Activated naive CD4-positive, alpha-beta T cell treated with anti-CD3 and anti-CD28 coated beads, Interleukin-2, amount 50 U/mL, for 72 hours (primary cell): Measurements from ENCODE around the gene ANXA3. TPM values are rescaled to one million over a fixed set of nuclear protein-coding genes. Genes with fewer than 3 reads are reported as not detected.
"Not testable (repeated sequence)": the region's sequence is repeated elsewhere in the genome, so short reads cannot be mapped to it uniquely, and the experiment has no call there.

Experiments
- ATAC-seq, 2 donors: fragments of 150-1000 bp; cut with Tn5 transposase; 2 replicates each; pipeline ENCODE4 v1.10.0; 2021; ENCODE audit warnings: mild to moderate bottlenecking in 2 of 2, moderate library complexity in 2 of 2
- DNase-seq, 2 donors: peaks; one replicate each; pipeline ENCODE4 v3.0.0; 2021 to 2022; ENCODE audit warnings: low spot score in 2 of 2
- H3K27ac Mint-ChIP-seq, 2 donors: one replicate each; pipeline ENCODE4 v1.8.0; 2022; ENCODE audit warnings: mild to moderate bottlenecking in 2 of 2, mixed read lengths in 2 of 2
- H3K36me3 Mint-ChIP-seq, 2 donors: one replicate each; pipeline ENCODE4 v1.8.0; 2022; ENCODE audit warnings: mixed read lengths in 2 of 2
- H3K9me3 Mint-ChIP-seq, 2 donors: one replicate each; pipeline ENCODE4 v1.8.0; 2022; ENCODE audit warnings: mixed read lengths in 2 of 2
- total RNA-seq, 2 donors: library from RNA; stranded (reverse); gene quantifications; one replicate each; pipeline ENCODE4 v1.2.3, GENCODE V29; 2022

Gene ANXA3
- total RNA-seq, 2 donors from 2014 or later: 6.9 TPM; not detected in 1

- H3K9me3 Mint-ChIP-seq: no peaks in the 10 kb centered on the region
- H3K36me3 Mint-ChIP-seq: no peaks in the 10 kb centered on the region
- DNase-seq: no peak
- no peak for ATAC-seq
- no peak overlapping the region for H3K27ac Mint-ChIP-seq
Observed at GRCh38 chr4:78592088-78592783, 40.7 kb downstream of the ANXA3 start.

- H3K36me3 Mint-ChIP-seq: no peaks in the 10 kb centered on the region
- ATAC-seq (no peak), DNase-seq (no peak)
- H3K9me3 Mint-ChIP-seq: no peaks in the 10 kb centered on the region
- no peak overlapping the region for H3K27ac Mint-ChIP-seq
Observed at GRCh38 chr4:78596111-78596742, 44.7 kb downstream of the ANXA3 start.

DNA sequence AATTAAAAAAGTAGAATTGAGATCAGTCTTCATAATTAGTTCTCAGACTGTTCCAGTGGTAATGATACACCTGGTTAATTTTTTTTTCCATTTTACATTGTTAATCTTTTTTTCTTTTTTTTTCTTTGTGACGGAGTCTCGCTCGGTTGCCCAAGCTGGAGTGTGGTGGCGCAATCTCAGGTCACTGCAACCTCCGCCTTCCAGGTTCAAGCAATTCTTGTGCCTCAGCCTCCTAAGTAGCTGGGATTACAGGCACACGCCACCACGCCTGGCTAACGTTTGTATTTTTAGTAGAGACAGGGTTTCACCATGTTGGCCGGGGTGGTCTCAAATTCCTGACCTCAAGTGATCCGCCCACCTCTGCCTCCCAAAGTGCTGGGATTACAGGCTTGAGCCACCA is 46.9 kb downstream of the ANXA3 start:
- DNase-seq, H3K27ac Mint-ChIP-seq, H3K36me3 Mint-ChIP-seq, ATAC-seq, H3K9me3 Mint-ChIP-seq: not testable (repeated sequence)

DNA sequence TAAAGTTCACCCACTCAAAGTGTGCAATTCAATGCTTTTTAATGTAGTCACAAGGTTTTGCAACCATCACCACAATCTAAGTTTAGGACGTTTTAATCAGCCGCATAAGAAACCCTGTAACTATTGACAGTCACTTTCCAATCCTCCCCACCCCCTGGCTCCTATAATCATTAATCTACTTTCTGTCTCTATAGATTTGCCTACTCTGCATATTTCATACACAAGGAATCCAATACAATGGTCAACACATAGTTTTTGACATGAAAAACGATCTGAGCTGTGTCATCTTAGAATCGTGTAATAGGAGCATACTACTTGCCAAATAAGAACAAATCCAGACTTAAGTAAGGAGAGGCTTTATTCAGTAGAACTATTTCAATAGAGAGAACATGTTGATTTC is 47.6 kb downstream of the ANXA3 start:
- no peak for DNase-seq
- Mint-ChIP-seq H3K9me3 (no peaks in the 10 kb centered on the region), H3K27ac (no peak overlapping the region), H3K36me3 (no peaks in the 10 kb centered on the region)
- ATAC-seq: no peak

- ATAC-seq (no peak), DNase-seq (no peak)
- no peaks in the 10 kb centered on the region for H3K9me3 Mint-ChIP-seq
- no peaks in the 10 kb centered on the region for H3K36me3 Mint-ChIP-seq
- no peak overlapping the region for H3K27ac Mint-ChIP-seq
Observed at GRCh38 chr4:78599931-78600375, 48.4 kb downstream of the ANXA3 start.

- no peak for DNase-seq
- H3K27ac Mint-ChIP-seq: no peak overlapping the region
- ATAC-seq: no peak
- H3K36me3 Mint-ChIP-seq: no peaks in the 10 kb centered on the region
- H3K9me3 Mint-ChIP-seq: no peaks in the 10 kb centered on the region
Observed at GRCh38 chr4:78601013-78601412, 49.4 kb downstream of the ANXA3 start.

- DNase-seq (no peak), ATAC-seq (no peak)
- Mint-ChIP-seq H3K27ac (no peak overlapping the region), H3K9me3 (no peaks in the 10 kb centered on the region), H3K36me3 (no peaks in the 10 kb centered on the region)
Observed at GRCh38 chr4:78602334-78602733, 50.8 kb downstream of the ANXA3 start.

GRCh38 chr4:78603384-78603783 is 51.8 kb downstream of the ANXA3 start:
- no peaks in the 10 kb centered on the region for H3K9me3 Mint-ChIP-seq
- no peak overlapping the region for H3K27ac Mint-ChIP-seq
- H3K36me3 Mint-ChIP-seq: no peaks in the 10 kb centered on the region
- DNase-seq (no peak), ATAC-seq (no peak)

DNA sequence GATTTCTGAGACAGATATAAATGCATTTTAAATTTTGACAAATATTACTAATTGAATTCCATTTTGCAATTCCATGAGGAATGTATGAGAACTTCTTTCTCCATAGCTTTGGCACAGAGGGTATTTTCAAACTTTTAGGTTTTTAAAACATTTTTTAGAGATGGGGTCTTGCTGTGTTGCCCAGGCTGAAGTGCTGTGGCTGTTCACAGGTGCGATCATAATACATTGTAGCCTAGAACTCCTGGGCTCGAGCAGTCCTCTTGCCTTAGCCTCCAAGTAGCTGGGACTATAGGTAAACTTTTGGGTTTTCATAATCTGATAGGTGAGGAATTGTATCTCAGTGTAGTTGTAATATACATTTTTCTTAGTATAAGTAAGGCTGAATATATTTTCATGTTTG is 53.4 kb downstream of the ANXA3 start:
- Mint-ChIP-seq H3K9me3 (no peaks in the 10 kb centered on the region), H3K36me3 (no peaks in the 10 kb centered on the region), H3K27ac (no peak overlapping the region)
- ATAC-seq (no peak), DNase-seq (no peak)

- no peaks in the 10 kb centered on the region for H3K36me3 Mint-ChIP-seq
- no peak overlapping the region for H3K27ac Mint-ChIP-seq
- DNase-seq: no peak
- ATAC-seq: no peak
- no peaks in the 10 kb centered on the region for H3K9me3 Mint-ChIP-seq
Observed at GRCh38 chr4:78606035-78606434, 54.5 kb downstream of the ANXA3 start.

- DNase-seq (no peak), ATAC-seq (peak in 1 of 2 donors; percentile 88)
- Mint-ChIP-seq H3K36me3 (no peaks in the 10 kb centered on the region), H3K27ac (no peak overlapping the region), H3K9me3 (no peaks in the 10 kb centered on the region)
Observed at GRCh38 chr4:78606530-78607095, 55.0 kb downstream of the ANXA3 start.

- H3K36me3 Mint-ChIP-seq: no peaks in the 10 kb centered on the region
- DNase-seq (no peak), ATAC-seq (no peak)
- H3K27ac Mint-ChIP-seq: no peak overlapping the region
- no peaks in the 10 kb centered on the region for H3K9me3 Mint-ChIP-seq
Observed at GRCh38 chr4:78608684-78609083, 57.1 kb downstream of the ANXA3 start.

- H3K9me3 Mint-ChIP-seq: no peaks in the 10 kb centered on the region
- no peaks in the 10 kb centered on the region for H3K36me3 Mint-ChIP-seq
- H3K27ac Mint-ChIP-seq: no peak overlapping the region
- DNase-seq: no peak
- no peak for ATAC-seq
Observed at GRCh38 chr4:78609580-78609979, 58.0 kb downstream of the ANXA3 start.

GRCh38 chr4:78610546-78611214 is 59.1 kb downstream of the ANXA3 start:
- DNase-seq (no peak), ATAC-seq (peak in 1 of 2 donors; percentile 43)
- no peaks in the 10 kb centered on the region for H3K36me3 Mint-ChIP-seq
- peak overlapping the region; percentile 56 to 67 for H3K27ac Mint-ChIP-seq
- no peaks in the 10 kb centered on the region for H3K9me3 Mint-ChIP-seq

DNA sequence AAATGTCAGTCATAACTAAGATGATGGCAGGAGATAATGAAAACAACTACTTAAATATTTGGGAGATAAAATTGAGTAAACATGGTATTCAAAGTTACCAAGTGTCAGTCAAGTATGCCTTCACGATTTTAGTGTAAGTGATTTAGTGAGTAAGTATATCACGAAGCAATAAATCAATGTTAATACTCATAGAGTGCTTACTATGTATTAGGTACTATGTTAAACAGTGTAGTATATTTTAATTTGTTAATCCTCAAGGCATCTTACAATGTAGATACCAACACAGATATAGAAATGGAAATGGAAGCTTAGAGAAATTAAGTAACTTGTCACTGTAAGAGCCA is 59.6 kb downstream of the ANXA3 start:
- H3K9me3 Mint-ChIP-seq: no peaks in the 10 kb centered on the region
- H3K27ac Mint-ChIP-seq: peak overlapping the region; percentile 56 to 67
- DNase-seq (no peak), ATAC-seq (no peak)
- no peaks in the 10 kb centered on the region for H3K36me3 Mint-ChIP-seq

DNA sequence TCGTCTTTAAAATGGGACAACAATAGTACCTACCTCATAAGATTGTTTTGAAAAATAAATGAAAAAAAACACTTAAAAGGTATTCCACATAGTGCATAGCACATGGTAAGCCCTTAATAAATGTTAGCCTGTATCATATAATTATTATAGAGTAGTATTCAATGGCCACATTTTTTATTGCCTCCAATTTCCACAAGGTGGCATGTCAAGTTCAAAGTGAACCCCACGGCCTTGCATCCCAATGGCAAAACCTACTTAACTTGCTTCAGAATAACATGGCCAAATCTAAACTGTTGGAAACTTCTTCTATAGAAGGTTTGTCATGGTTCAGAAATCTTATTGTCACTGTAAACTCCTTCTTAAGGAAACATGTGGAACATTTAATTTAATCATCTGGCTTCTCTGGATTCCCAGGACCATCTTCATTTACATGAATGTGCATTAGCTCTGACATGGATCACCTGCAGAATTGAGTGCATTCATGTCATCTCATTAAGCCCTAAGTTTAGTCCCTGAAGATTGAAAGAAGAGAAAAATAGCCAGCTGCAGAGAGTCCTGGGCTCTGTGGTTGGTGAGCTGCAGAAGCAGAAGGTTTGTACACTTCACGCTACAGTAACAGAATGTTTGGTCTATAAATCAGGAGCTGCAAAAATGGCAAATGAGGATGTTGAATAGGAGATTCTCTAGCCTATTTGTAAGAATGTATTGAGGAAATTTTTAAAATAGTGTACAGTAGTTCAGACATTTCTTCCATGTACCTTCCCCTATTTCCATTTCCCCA is 61.0 kb downstream of the ANXA3 start:
- H3K27ac Mint-ChIP-seq: no peak overlapping the region
- no peaks in the 10 kb centered on the region for H3K36me3 Mint-ChIP-seq
- peak in 1 of 2 donors; percentile 35 for ATAC-seq
- DNase-seq: no peak
- H3K9me3 Mint-ChIP-seq: no peaks in the 10 kb centered on the region
